ENCODE measurements around the gene TMSB4Y. TPM values are rescaled to one million over a fixed set of nuclear protein-coding genes. Genes with fewer than 3 reads are reported as not detected.

TMSB4Y gene
- total RNA-seq, 2 experiments from 2014 or later: 4.7 to 9.7 TPM

- no peak overlapping the region for H2AFZ ChIP-seq (ENCODE audit: low read length)
- intact Hi-C loops (cut with micrococcal nuclease; ENCODE audit: unreplicated experiment): loop anchor here (2.0 to 5.0 kb wide), 2 partner anchors 293 to 352 kb away; no protein-coding TSS in a partner anchor
- H3K36me3 ChIP-seq (ENCODE audit: insufficient read depth, low read length): no peaks in the 10 kb centered on the region
- H3K4me3 ChIP-seq (ENCODE audit: low read depth, low read length, poor library complexity, severe bottlenecking): no peak overlapping the region
- no peaks in the 10 kb centered on the region for H3K9me2 ChIP-seq (ENCODE audit: insufficient read depth, low read length)
- H4K20me1 ChIP-seq (ENCODE audit: insufficient read depth, low read length): no peaks in the 10 kb centered on the region
- CTCF ChIA-PET (ENCODE audit: unreplicated experiment): no interaction called here
- POLR2A ChIA-PET: interaction anchor here (0.6 kb wide), 1 partner anchor 496 kb away, joined by 4 read pairs; no protein-coding TSS in a partner anchor
- no peaks in the 10 kb centered on the region for H3K9me3 ChIP-seq (ENCODE audit: low read length)
- no TSS peak for BruUV-seq (replicated peaks)
- H3K79me2 ChIP-seq (ENCODE audit: insufficient read depth, low read depth, low read length): no peaks in the 10 kb centered on the region
- no peak for TF ChIP-seq EZH2phosphoT487 (IDR thresholded peaks at IDR 0.05; ENCODE audit: borderline replicate concordance, low read depth, low read length)
- TF ChIP-seq CTCF (conservative IDR thresholded peaks at IDR 0.05; ENCODE audit: low read length): peak; percentile 62
- DNase-seq (ENCODE audit: low spot score): peak; percentile 19
- no peak overlapping the region for H3K4me2 ChIP-seq (ENCODE audit: low read length)
- peaks cover 6% of the 10 kb centered on the region for H3K4me1 ChIP-seq (ENCODE audit: insufficient read depth, low read length, poor library complexity, severe bottlenecking)
- no peak overlapping the region for H3K27ac ChIP-seq (ENCODE audit: low read depth, low read length, poor library complexity, severe bottlenecking)
Measured at GRCh38 chrY:13729517-13729916, 25.8 kb downstream of the TMSB4Y start.

- H3K9me2 ChIP-seq (ENCODE audit: insufficient read depth, low read length): no peaks in the 10 kb centered on the region
- POLR2A ChIA-PET: no interaction called here
- H2AFZ ChIP-seq (ENCODE audit: low read length): no peak overlapping the region
- H3K79me2 ChIP-seq (ENCODE audit: insufficient read depth, low read depth, low read length): no peaks in the 10 kb centered on the region
- H4K20me1 ChIP-seq (ENCODE audit: insufficient read depth, low read length): no peaks in the 10 kb centered on the region
- no peak overlapping the region for H3K27ac ChIP-seq (ENCODE audit: low read depth, low read length, poor library complexity, severe bottlenecking)
- no peak overlapping the region for H3K4me3 ChIP-seq (ENCODE audit: low read depth, low read length, poor library complexity, severe bottlenecking)
- CTCF ChIA-PET (ENCODE audit: unreplicated experiment): no interaction called here
- intact Hi-C loops (cut with micrococcal nuclease; ENCODE audit: unreplicated experiment): no loop called here
- H3K9me3 ChIP-seq (ENCODE audit: low read length): no peaks in the 10 kb centered on the region
- no peaks in the 10 kb centered on the region for H3K4me1 ChIP-seq (ENCODE audit: insufficient read depth, low read length, poor library complexity, severe bottlenecking)
- no peaks in the 10 kb centered on the region for H3K36me3 ChIP-seq (ENCODE audit: insufficient read depth, low read length)
- no peak overlapping the region for H3K4me2 ChIP-seq (ENCODE audit: low read length)
- no TSS peak for BruUV-seq (replicated peaks)
- TF ChIP-seq EZH2phosphoT487 (IDR thresholded peaks at IDR 0.05; ENCODE audit: borderline replicate concordance, low read depth, low read length) (no peak), CTCF (conservative IDR thresholded peaks at IDR 0.05; ENCODE audit: low read length) (peak; percentile 75)
- peak; percentile 29 for DNase-seq (ENCODE audit: low spot score)
Measured at GRCh38 chrY:13738618-13739017, 34.9 kb downstream of the TMSB4Y start.

- Histone ChIP-seq H3K27ac (ENCODE audit: low read depth, low read length, poor library complexity, severe bottlenecking) (no peak overlapping the region), H3K9me3 (ENCODE audit: low read length) (no peaks in the 10 kb centered on the region), H2AFZ (ENCODE audit: low read length) (peak overlapping the region; percentile 86; the same call in 1 of the 2 replicates), H3K4me3 (ENCODE audit: low read depth, low read length, poor library complexity, severe bottlenecking) (peak overlapping the region; percentile 66), H3K4me1 (ENCODE audit: insufficient read depth, low read length, poor library complexity, severe bottlenecking) (peaks cover 15% of the 10 kb centered on the region), H3K4me2 (ENCODE audit: low read length) (peak overlapping the region; percentile 74), H3K36me3 (ENCODE audit: insufficient read depth, low read length) (no peaks in the 10 kb centered on the region), H3K79me2 (ENCODE audit: insufficient read depth, low read depth, low read length) (no peaks in the 10 kb centered on the region), H4K20me1 (ENCODE audit: insufficient read depth, low read length) (no peaks in the 10 kb centered on the region), H3K9me2 (ENCODE audit: insufficient read depth, low read length) (no peaks in the 10 kb centered on the region)
- intact Hi-C loops (cut with micrococcal nuclease; ENCODE audit: unreplicated experiment): loop anchor here (10.0 kb wide), 1 partner anchor 47 kb away; the partner anchor contains the start of gene TMSB4Y
- peak; percentile 80 for DNase-seq (ENCODE audit: low spot score)
- no TSS peak for BruUV-seq (replicated peaks)
- TF ChIP-seq EZH2phosphoT487 (IDR thresholded peaks at IDR 0.05; ENCODE audit: borderline replicate concordance, low read depth, low read length): no peak
- peak; percentile 54 for TF ChIP-seq CTCF (conservative IDR thresholded peaks at IDR 0.05; ENCODE audit: low read length)
- POLR2A ChIA-PET: interaction anchor here (0.5 to 0.7 kb wide), 2 partner anchors 288 to 380 kb away, joined by 3 to 4 read pairs; no protein-coding TSS in a partner anchor
- CTCF ChIA-PET (ENCODE audit: unreplicated experiment): no interaction called here
Measured at GRCh38 chrY:13751289-13752071, 47.8 kb downstream of the TMSB4Y start.

Data from OCI-LY7 (cell line).